GM12878 (cell line): ENCODE measurements around the gene CLTRN.
"Not testable (repeated sequence)": the region's sequence is repeated elsewhere in the genome, so short reads cannot be mapped to it uniquely, and the experiment has no call there.

ENCODE experiments used
- TAF1 ChIP-seq: IDR thresholded peaks from 2 replicates; pipeline ENCODE4 v1.6.1; 2011; ENCODE audit warnings: mild to moderate bottlenecking, low read depth, low read length, borderline replicate concordance
- TF ChIP-seq, protein P1 (sequence below): IDR thresholded peaks from 2 replicates; pipeline ENCODE4 v1.6.1; 2012; ENCODE audit warnings: mild to moderate bottlenecking, low read depth, low read length

- TF ChIP-seq, protein P1, sequence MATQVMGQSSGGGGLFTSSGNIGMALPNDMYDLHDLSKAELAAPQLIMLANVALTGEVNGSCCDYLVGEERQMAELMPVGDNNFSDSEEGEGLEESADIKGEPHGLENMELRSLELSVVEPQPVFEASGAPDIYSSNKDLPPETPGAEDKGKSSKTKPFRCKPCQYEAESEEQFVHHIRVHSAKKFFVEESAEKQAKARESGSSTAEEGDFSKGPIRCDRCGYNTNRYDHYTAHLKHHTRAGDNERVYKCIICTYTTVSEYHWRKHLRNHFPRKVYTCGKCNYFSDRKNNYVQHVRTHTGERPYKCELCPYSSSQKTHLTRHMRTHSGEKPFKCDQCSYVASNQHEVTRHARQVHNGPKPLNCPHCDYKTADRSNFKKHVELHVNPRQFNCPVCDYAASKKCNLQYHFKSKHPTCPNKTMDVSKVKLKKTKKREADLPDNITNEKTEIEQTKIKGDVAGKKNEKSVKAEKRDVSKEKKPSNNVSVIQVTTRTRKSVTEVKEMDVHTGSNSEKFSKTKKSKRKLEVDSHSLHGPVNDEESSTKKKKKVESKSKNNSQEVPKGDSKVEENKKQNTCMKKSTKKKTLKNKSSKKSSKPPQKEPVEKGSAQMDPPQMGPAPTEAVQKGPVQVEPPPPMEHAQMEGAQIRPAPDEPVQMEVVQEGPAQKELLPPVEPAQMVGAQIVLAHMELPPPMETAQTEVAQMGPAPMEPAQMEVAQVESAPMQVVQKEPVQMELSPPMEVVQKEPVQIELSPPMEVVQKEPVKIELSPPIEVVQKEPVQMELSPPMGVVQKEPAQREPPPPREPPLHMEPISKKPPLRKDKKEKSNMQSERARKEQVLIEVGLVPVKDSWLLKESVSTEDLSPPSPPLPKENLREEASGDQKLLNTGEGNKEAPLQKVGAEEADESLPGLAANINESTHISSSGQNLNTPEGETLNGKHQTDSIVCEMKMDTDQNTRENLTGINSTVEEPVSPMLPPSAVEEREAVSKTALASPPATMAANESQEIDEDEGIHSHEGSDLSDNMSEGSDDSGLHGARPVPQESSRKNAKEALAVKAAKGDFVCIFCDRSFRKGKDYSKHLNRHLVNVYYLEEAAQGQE = not testable (repeated sequence)
- not testable (repeated sequence) for TF ChIP-seq TAF1
Measured at GRCh38 chrX:15654804-15655203, 9.8 kb downstream of the CLTRN start.
